ENCODE results near the gene AASDH. TPM values are rescaled to one million over a fixed set of nuclear protein-coding genes. Genes with fewer than 3 reads are reported as not detected.

AASDH gene
- total RNA-seq, 2 donors from 2014 or later, result 5.4 to 33.6 TPM

GRCh38 chr4:56293121-56293520 lies 94.2 kb downstream of the AASDH start:
- Histone ChIP-seq H3K27me3 (no peaks in the 10 kb centered on the region), H3K4me1 (peaks cover 10% of the 10 kb centered on the region), H3K36me3 (replicated peaks in 1 of 2; ENCODE audit: insufficient read depth in 1 of 2, low read depth in 2 of 2) (no peaks in the 10 kb centered on the region), H3K27ac (no peak overlapping the region), H3K4me3 (no peak overlapping the region), H3K9me3 (no peaks in the 10 kb centered on the region)
- ATAC-seq (no peak), DNase-seq (no peak)
- no peak for TF ChIP-seq CTCF (IDR thresholded peaks at IDR 0.05)
- no peak for TF ChIP-seq POLR2A (IDR thresholded peaks at IDR 0.05)
- intact Hi-C loops (cut with DNase I), result no loop called here

GRCh38 chr4:56289934-56290333 lies 97.4 kb downstream of the AASDH start:
- no peaks in the 10 kb centered on the region for H3K9me3 ChIP-seq
- TF ChIP-seq POLR2A (IDR thresholded peaks at IDR 0.05) (no peak), CTCF (IDR thresholded peaks at IDR 0.05) (no peak)
- H3K27ac ChIP-seq, result no peak overlapping the region
- intact Hi-C loops (cut with DNase I), result no loop called here
- H3K36me3 ChIP-seq (replicated peaks in 1 of 2; ENCODE audit: insufficient read depth in 1 of 2, low read depth in 2 of 2), result no peaks in the 10 kb centered on the region
- WGBS, 2 donors, result 68 to 72% methylated on average over 5 of the region's 5 CpGs
- DNase-seq (no peak), ATAC-seq (no peak)
- H3K27me3 ChIP-seq, result no peaks in the 10 kb centered on the region
- no peak overlapping the region for H3K4me3 ChIP-seq
- H3K4me1 ChIP-seq, result no peaks in the 10 kb centered on the region

- intact Hi-C loops (cut with DNase I), result no loop called here
- 72 to 75% methylated on average over 3 of the region's 3 CpGs for WGBS, 2 donors
- Histone ChIP-seq H3K4me3 (no peak overlapping the region), H3K36me3 (replicated peaks in 1 of 2; ENCODE audit: insufficient read depth in 1 of 2, low read depth in 2 of 2) (no peaks in the 10 kb centered on the region), H3K27me3 (no peaks in the 10 kb centered on the region), H3K27ac (no peak overlapping the region), H3K4me1 (no peaks in the 10 kb centered on the region), H3K9me3 (no peaks in the 10 kb centered on the region)
- no peak for ATAC-seq
- no peak for DNase-seq
- TF ChIP-seq CTCF (IDR thresholded peaks at IDR 0.05), result no peak
- TF ChIP-seq POLR2A (IDR thresholded peaks at IDR 0.05), result no peak
These were observed 98.6 kb downstream of the AASDH start for GRCh38 chr4:56288663-56289062.

Small RNA genes lying within 50 kb of the gene (small RNA-seq; reads per million reads assigned to genes)
- gene RNU6-197P, result not detected

Other genes with a start within 250 kb of the AASDH start
- 1 to 10 TPM; 3.3 to 4.9 TPM for gene PPAT, start 48.1 kb upstream of the AASDH start, total RNA-seq
- gene PAICS, start 48.8 kb upstream of the AASDH start, total RNA-seq, result 10 to 100 TPM; 15.0 to 17.1 TPM
- gene SRP72, start 80.1 kb upstream of the AASDH start, total RNA-seq, result 10 to 100 TPM; 39.4 to 75.8 TPM
- gene ARL9, start 118.3 kb upstream of the AASDH start, total RNA-seq, result not detected

Data from body of pancreas (tissue), 4 donors.